ENCODE data around the gene LMCD1.

Gene LMCD1

GRCh38 chr3:8488411-8488810 is 13.2 kb upstream of the LMCD1 start:
- H3K4me3 ChIP-seq (ENCODE audit: low read depth, low read length), result no peak overlapping the region
- DNase-seq (ENCODE audit: low read depth), result no peak
- TF ChIP-seq, protein P1, sequence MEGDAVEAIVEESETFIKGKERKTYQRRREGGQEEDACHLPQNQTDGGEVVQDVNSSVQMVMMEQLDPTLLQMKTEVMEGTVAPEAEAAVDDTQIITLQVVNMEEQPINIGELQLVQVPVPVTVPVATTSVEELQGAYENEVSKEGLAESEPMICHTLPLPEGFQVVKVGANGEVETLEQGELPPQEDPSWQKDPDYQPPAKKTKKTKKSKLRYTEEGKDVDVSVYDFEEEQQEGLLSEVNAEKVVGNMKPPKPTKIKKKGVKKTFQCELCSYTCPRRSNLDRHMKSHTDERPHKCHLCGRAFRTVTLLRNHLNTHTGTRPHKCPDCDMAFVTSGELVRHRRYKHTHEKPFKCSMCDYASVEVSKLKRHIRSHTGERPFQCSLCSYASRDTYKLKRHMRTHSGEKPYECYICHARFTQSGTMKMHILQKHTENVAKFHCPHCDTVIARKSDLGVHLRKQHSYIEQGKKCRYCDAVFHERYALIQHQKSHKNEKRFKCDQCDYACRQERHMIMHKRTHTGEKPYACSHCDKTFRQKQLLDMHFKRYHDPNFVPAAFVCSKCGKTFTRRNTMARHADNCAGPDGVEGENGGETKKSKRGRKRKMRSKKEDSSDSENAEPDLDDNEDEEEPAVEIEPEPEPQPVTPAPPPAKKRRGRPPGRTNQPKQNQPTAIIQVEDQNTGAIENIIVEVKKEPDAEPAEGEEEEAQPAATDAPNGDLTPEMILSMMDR (IDR thresholded peaks at IDR 0.05; ENCODE audit: control insufficient read depth, extremely low read depth, insufficient read depth), result no peak

GRCh38 chr3:8488877-8489276 is 12.7 kb upstream of the LMCD1 start:
- H3K4me3 ChIP-seq (ENCODE audit: low read depth, low read length), result no peak overlapping the region

GRCh38 chr3:8489278-8489792 is 12.3 kb upstream of the LMCD1 start:
- TF ChIP-seq, protein P1 (IDR thresholded peaks at IDR 0.05; ENCODE audit: control insufficient read depth, extremely low read depth, insufficient read depth), result no peak
- DNase-seq (ENCODE audit: low read depth), result no peak
- no peak overlapping the region for H3K4me3 ChIP-seq (ENCODE audit: low read depth, low read length)

More at GRCh38 chr3:8488877-8489276, 12.7 kb upstream of the LMCD1 start:
- TF ChIP-seq, protein P1 (IDR thresholded peaks at IDR 0.05; ENCODE audit: control insufficient read depth, extremely low read depth, insufficient read depth), result no peak
- DNase-seq (ENCODE audit: low read depth), result no peak

- TF ChIP-seq, protein P1 (IDR thresholded peaks at IDR 0.05; ENCODE audit: control insufficient read depth, extremely low read depth, insufficient read depth), result no peak
- no peak for DNase-seq (ENCODE audit: low read depth)
- no peak overlapping the region for H3K4me3 ChIP-seq (ENCODE audit: low read depth, low read length)
These were observed 11.5 kb upstream of the LMCD1 start for GRCh38 chr3:8490079-8490552.

DNA sequence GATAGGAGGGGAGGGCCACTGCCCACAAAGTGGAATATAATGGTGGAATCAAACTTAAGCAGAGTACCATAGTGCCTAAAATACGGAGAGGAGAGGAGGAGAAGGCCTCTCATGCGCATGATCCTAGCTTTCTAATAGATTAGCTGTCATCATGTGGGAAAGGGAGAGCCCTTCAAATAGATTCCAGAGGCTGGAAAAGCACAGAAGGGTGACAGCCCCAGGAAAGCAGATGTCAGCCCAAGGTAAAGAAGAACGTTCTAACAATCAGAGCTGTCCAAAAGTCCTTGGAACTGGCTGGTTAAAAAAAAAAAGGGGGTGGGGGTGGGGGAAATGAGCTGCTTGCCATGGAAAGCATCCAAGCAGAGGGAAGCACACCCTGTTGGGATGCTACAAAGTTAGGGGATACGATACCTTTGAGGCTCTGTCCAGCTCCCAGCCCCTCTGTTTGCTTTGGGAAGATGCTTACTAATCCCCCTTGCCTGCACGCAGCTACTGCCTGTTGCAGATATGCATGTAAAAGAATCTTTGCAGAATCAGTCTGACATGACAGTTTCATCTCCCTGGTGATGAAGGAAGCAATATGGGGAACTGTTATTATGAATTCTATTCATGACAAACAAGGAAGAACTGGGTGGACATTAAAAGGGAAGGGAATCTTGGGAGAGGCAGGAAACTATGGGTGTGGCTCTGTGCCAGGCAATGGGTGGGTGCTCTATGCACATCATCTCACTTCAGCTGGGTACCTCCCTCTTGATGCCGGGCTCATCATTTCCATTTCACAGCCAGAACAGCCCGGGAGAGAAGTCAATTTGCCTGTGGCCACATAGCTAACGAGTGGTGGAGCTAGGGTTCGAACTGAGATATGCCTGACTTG is 10.1 kb upstream of the LMCD1 start:
- H3K4me3 ChIP-seq (ENCODE audit: low read depth, low read length), result no peak overlapping the region
- TF ChIP-seq, protein P1 (IDR thresholded peaks at IDR 0.05; ENCODE audit: control insufficient read depth, extremely low read depth, insufficient read depth), result no peak
- DNase-seq (ENCODE audit: low read depth), result no peak

- TF ChIP-seq, protein P1 (IDR thresholded peaks at IDR 0.05; ENCODE audit: control insufficient read depth, extremely low read depth, insufficient read depth), result no peak
These were observed 8.7 kb upstream of the LMCD1 start for GRCh38 chr3:8492744-8493511.

More at GRCh38 chr3:8492744-8493511, 8.7 kb upstream of the LMCD1 start:
- no peak overlapping the region for H3K4me3 ChIP-seq (ENCODE audit: low read depth, low read length)
- no peak for DNase-seq (ENCODE audit: low read depth)

Measured in LNCaP clone FGC (cell line).